SK-N-SH treated with all-trans-retinoic acid at 6 μM for 48 hours (cell line): ENCODE measurements around the gene LRFN2.

Experiments
- ATAC-seq: fragments of 200-7000 bp; cut with Tn5 transposase; 3 replicates; pipeline ENCODE4 v1.9.1; 2020; ENCODE audit warnings: mild to moderate bottlenecking, moderate library complexity
- ARNTL ChIP-seq: fragments of 450-650 bp; formaldehyde crosslinking; IDR thresholded peaks from 2 replicates; pipeline ENCODE4 v1.5.0; 2020; ENCODE audit warnings: low read depth, mild to moderate bottlenecking, moderate library complexity, borderline replicate concordance
- BACH2 ChIP-seq: fragments of 250-450 bp; sonication (Bioruptor Pico); IDR thresholded peaks from 2 replicates; pipeline ENCODE4 v1.9.0; 2021; ENCODE audit warnings: mild to moderate bottlenecking, borderline replicate concordance
- CSDC2 ChIP-seq: fragments of 250-450 bp; sonication (Bioruptor Pico); IDR thresholded peaks from 2 replicates; pipeline ENCODE4 v1.5.0; 2020; ENCODE audit warnings: mild to moderate bottlenecking, moderate library complexity
- ESRRG ChIP-seq: fragments of 250-450 bp; sonication (Bioruptor Pico); IDR thresholded peaks from 2 replicates; pipeline ENCODE4 v1.6.1; 2021; ENCODE audit warnings: mild to moderate bottlenecking
- GLIS3 ChIP-seq: fragments of 250-450 bp; sonication (Bioruptor Pico); IDR thresholded peaks from 2 replicates; pipeline ENCODE4 v1.5.0; 2020; ENCODE audit warnings: mild to moderate bottlenecking, moderate library complexity
- ISL1 ChIP-seq: fragments of 250-450 bp; sonication (Bioruptor Pico); IDR thresholded peaks from 2 replicates; pipeline ENCODE4 v2.1.2; 2022; ENCODE audit warnings: mild to moderate bottlenecking, moderate library complexity
- OSR1 ChIP-seq: fragments of 250-450 bp; sonication (Bioruptor Pico); IDR thresholded peaks from 2 replicates; pipeline ENCODE4 v1.8.0; 2022; ENCODE audit warnings: moderate library complexity, mild to moderate bottlenecking, inconsistent platforms
- PATZ1 ChIP-seq: fragments of 250-450 bp; sonication (Bioruptor Pico); IDR thresholded peaks from 2 replicates; pipeline ENCODE4 v1.8.0; 2020; ENCODE audit warnings: mild to moderate bottlenecking, moderate library complexity, borderline replicate concordance
- PPARA ChIP-seq: fragments of 250-450 bp; sonication (Bioruptor Pico); IDR thresholded peaks from 2 replicates; pipeline ENCODE4 v1.5.0; 2020; ENCODE audit warnings: mild to moderate bottlenecking, borderline replicate concordance
- RARB ChIP-seq: fragments of 250-450 bp; sonication (Bioruptor Pico); IDR thresholded peaks from 2 replicates; pipeline ENCODE4 v1.8.0; 2021; ENCODE audit warnings: mild to moderate bottlenecking, moderate library complexity
- SNAI2 ChIP-seq: fragments of 250-450 bp; sonication (Bioruptor Pico); IDR thresholded peaks from 2 replicates; pipeline ENCODE4 v1.5.0; 2020; ENCODE audit warnings: mild to moderate bottlenecking, moderate library complexity
- TCF4 ChIP-seq: fragments of 250-450 bp; sonication (Bioruptor Pico); IDR thresholded peaks from 2 replicates; pipeline ENCODE4 v1.8.0; 2021; ENCODE audit warnings: mild to moderate bottlenecking, moderate library complexity, borderline replicate concordance
- TOX ChIP-seq: fragments of 250-450 bp; sonication (Bioruptor Pico); IDR thresholded peaks from 2 replicates; pipeline ENCODE4 v1.8.0; 2021; ENCODE audit warnings: mild to moderate bottlenecking, moderate library complexity, borderline replicate concordance
- TSHZ2 ChIP-seq: fragments of 250-450 bp; sonication (Bioruptor Pico); IDR thresholded peaks from 2 replicates; pipeline ENCODE4 v1.5.0; 2020; ENCODE audit warnings: mild to moderate bottlenecking, moderate library complexity
- ZC3H10 ChIP-seq: fragments of 250-450 bp; sonication (Bioruptor Pico); IDR thresholded peaks from 2 replicates; pipeline ENCODE4 v1.5.1; 2021; ENCODE audit warnings: mild to moderate bottlenecking, moderate library complexity
- ZFP3 ChIP-seq: fragments of 250-450 bp; sonication (Bioruptor Pico); IDR thresholded peaks from 2 replicates; pipeline ENCODE4 v1.5.0; 2020; ENCODE audit warnings: mild to moderate bottlenecking, moderate library complexity
- ZFP30 ChIP-seq: fragments of 450-650 bp; formaldehyde crosslinking; IDR thresholded peaks from 2 replicates; pipeline ENCODE4 v1.5.0; 2022; ENCODE audit warnings: mild to moderate bottlenecking, moderate library complexity
- ZNF565 ChIP-seq: fragments of 450-650 bp; formaldehyde crosslinking; conservative IDR thresholded peaks from 2 replicates; pipeline ENCODE4 v1.5.0; 2020; ENCODE audit warnings: low read depth, mild to moderate bottlenecking, moderate library complexity
- ZNF70 ChIP-seq: fragments of 450-650 bp; formaldehyde crosslinking; IDR thresholded peaks from 2 replicates; pipeline ENCODE4 v1.5.0; 2020; ENCODE audit warnings: mild to moderate bottlenecking, moderate library complexity
- ZNF8 ChIP-seq: fragments of 450-650 bp; formaldehyde crosslinking; IDR thresholded peaks from 2 replicates; pipeline ENCODE4 v1.5.0; 2020; ENCODE audit warnings: mild to moderate bottlenecking, moderate library complexity
- TF ChIP-seq, protein P1 (sequence below): fragments of 250-450 bp; sonication (Bioruptor Pico); IDR thresholded peaks from 2 replicates; pipeline ENCODE4 v1.5.1; 2021; ENCODE audit warnings: mild to moderate bottlenecking, moderate library complexity

Gene LRFN2

DNA sequence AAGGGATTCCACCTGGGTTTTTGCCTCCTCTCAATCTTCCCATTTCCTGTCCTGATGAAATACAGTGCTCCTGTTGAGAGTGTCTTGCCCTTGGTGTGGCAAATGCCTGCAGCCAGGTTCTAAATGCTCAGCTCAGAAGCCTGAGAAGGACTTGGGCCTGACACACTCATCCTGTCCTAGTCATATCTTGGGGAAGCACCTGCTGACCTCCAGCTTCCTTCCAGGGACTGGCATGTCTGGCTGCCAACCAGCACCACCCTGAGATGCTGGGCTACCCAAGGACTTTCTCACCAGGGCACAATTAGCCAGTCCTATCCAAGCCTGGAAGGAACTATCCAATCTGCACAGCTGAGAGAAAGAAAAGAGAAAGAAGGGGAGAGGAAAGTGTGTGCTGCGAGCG lies 43.4 kb downstream of the LRFN2 start:
- no peak for ATAC-seq
- no peak for TF ChIP-seq BACH2 (CRISPR knock-in tag)
- no peak for TF ChIP-seq GLIS3 (CRISPR knock-in tag)
- no peak for TF ChIP-seq ZC3H10
- TF ChIP-seq ISL1 (CRISPR knock-in tag) = no peak
- TF ChIP-seq CSDC2 (CRISPR knock-in tag) = no peak
- no peak for TF ChIP-seq TCF4 (CRISPR knock-in tag)
- no peak for TF ChIP-seq PPARA (CRISPR knock-in tag)
- TF ChIP-seq ESRRG (CRISPR knock-in tag) = no peak
- no peak for TF ChIP-seq ZNF565 (CRISPR knock-in tag)
- no peak for TF ChIP-seq ZNF8
- TF ChIP-seq, protein P1, sequence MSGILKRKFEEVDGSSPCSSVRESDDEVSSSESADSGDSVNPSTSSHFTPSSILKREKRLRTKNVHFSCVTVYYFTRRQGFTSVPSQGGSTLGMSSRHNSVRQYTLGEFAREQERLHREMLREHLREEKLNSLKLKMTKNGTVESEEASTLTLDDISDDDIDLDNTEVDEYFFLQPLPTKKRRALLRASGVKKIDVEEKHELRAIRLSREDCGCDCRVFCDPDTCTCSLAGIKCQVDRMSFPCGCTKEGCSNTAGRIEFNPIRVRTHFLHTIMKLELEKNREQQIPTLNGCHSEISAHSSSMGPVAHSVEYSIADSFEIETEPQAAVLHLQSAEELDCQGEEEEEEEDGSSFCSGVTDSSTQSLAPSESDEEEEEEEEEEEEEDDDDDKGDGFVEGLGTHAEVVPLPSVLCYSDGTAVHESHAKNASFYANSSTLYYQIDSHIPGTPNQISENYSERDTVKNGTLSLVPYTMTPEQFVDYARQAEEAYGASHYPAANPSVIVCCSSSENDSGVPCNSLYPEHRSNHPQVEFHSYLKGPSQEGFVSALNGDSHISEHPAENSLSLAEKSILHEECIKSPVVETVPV (CRISPR knock-in tag) = no peak
- no peak for TF ChIP-seq ZNF70
- no peak for TF ChIP-seq OSR1 (CRISPR knock-in tag)
- TF ChIP-seq TSHZ2 (CRISPR knock-in tag) = no peak

DNA sequence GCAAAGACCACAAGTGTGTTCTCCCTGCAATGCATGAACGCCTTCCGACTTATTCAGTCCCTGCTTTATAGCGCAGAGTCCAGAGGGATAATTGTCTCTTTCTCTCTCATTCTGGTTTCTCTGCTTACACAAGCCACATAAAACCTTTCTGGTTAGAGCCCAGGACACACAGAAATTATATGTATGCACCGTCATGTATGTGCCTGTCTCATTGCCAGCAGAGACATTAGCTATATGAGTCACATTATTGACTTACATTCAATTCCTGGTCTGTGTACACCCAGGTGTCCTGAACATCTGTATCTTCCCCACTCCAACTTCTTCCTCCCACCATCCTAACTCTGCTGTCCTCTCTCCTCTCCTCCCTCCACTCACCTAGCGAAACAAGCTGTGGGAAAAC lies 44.0 kb downstream of the LRFN2 start:
- ATAC-seq = no peak

DNA sequence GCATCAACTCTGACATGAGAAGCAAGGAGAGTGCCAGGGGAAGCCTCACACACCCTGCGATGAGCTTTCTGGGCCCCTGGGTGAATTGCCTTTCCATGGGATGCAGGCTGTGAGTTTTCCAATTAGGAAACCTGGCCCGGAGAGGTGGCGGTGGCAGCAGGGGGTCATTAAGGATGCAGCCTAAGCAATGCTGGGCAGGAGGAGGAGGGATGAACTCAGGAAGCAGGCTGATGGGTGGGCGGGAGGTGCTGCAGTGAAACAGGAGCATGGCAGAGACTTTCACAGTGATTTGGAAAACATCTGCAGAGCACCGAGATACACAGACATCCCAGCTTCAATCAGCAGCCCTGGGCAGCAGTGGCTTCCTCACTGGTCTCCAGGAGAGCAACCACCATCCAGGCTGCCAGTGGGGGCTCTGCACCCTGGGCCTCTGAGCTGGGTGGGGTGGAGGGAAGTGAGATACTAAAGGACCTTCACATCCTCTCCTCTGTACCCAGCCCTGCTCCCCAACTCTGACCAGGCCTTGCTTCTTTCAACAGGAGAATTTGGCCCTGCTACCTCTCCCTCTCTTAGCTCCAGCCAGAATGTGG lies 44.9 kb downstream of the LRFN2 start:
- ATAC-seq = no peak
- TF ChIP-seq PATZ1 (CRISPR knock-in tag) (no peak), ZNF70 (no peak), ZFP30 (no peak), RARB (CRISPR knock-in tag) (no peak), OSR1 (CRISPR knock-in tag) (no peak), TCF4 (CRISPR knock-in tag) (no peak), TOX (CRISPR knock-in tag) (no peak), ZNF8 (no peak), ZFP3 (CRISPR knock-in tag) (no peak), ZNF565 (CRISPR knock-in tag) (no peak), ZC3H10 (no peak), ARNTL (no peak)
- TF ChIP-seq, protein P1 (CRISPR knock-in tag) = no peak

More for the DNA sequence above, 44.0 kb downstream of the LRFN2 start:
- TF ChIP-seq SNAI2 (CRISPR knock-in tag) (no peak), GLIS3 (CRISPR knock-in tag) (no peak), ARNTL (no peak), CSDC2 (CRISPR knock-in tag) (no peak), PPARA (CRISPR knock-in tag) (no peak)

DNA sequence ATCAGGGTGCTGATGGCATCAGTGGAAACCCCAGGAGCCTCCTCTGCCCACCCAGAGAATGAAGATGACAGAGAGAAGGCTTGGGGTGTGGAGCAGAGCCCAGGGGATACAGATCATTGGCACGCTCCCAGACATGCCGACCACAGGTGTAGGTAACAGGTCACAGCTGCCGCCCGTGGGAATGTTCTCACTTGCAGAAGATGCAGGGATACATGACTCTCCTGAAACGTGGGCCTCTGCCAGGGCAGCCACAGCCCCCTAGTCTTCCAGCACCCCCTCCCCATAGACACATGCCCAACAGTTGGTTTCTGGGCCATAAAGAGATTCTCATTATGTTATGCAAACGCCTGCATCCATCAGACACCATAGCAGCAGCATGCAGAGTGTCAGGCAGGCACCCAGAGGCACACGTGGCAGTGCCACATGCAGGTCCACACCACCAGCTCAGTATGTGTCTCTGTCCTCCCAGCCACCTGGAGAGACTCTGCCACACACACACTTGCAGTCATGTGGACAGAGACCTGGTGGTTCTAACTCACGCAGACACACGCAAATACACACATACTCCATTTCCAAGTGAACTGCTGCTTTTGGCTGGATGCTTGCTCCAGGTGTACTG lies 45.5 kb downstream of the LRFN2 start:
- no peak for TF ChIP-seq PATZ1 (CRISPR knock-in tag)
- TF ChIP-seq CSDC2 (CRISPR knock-in tag) = no peak
- no peak for TF ChIP-seq ISL1 (CRISPR knock-in tag)

More for the DNA sequence above, 45.5 kb downstream of the LRFN2 start:
- ATAC-seq = no peak
